Fibroblast of pulmonary artery (primary cell): ENCODE data around the gene MITF.

Experiments
- DNase-seq: peaks from one replicate; pipeline ENCODE4 v3.0.0-alpha.2; 2010; ENCODE audit warnings: low read depth
- H3K4me3 ChIP-seq: replicated peaks from 2 replicates; pipeline ENCODE4 v1.5.1; 2011; ENCODE audit warnings: low read depth, mild to moderate bottlenecking, control low read depth, low read length, moderate library complexity
- CTCF ChIP-seq: IDR thresholded peaks from 2 replicates; pipeline ENCODE4 v1.5.1; 2011; ENCODE audit warnings: mild to moderate bottlenecking, control low read depth, low read length, inconsistent platforms; ENCODE audit errors: missing control alignments

The MITF gene

GRCh38 chr3:70006089-70006488, 266.8 kb downstream of the MITF start:
- H3K4me3 ChIP-seq = no peak overlapping the region
- DNase-seq = no peak
- TF ChIP-seq CTCF = no peak

- no peak for TF ChIP-seq CTCF
- DNase-seq = no peak
- H3K4me3 ChIP-seq = no peak overlapping the region
Observed at GRCh38 chr3:70010346-70010745, 271.1 kb downstream of the MITF start.

GRCh38 chr3:70011582-70011981, 272.3 kb downstream of the MITF start:
- TF ChIP-seq CTCF = no peak
- no peak overlapping the region for H3K4me3 ChIP-seq
- DNase-seq = peak; percentile 4
